PC-3 (cell line): ENCODE results near the gene RNF123. TPM values are rescaled to one million over a fixed set of nuclear protein-coding genes. Genes with fewer than 3 reads are reported as not detected.
A peak's percentile ranks its signal among the peaks of the same experiment; 100 is the strongest.
"Not testable (repeated sequence)": the region's sequence is repeated elsewhere in the genome, so short reads cannot be mapped to it uniquely, and the experiment has no call there.

Source experiments
- ATAC-seq: fragments of 200-7000 bp; cut with Tn5 transposase; 2 replicates; pipeline ENCODE4 v1.9.1; 2020; ENCODE audit warnings: mild to moderate bottlenecking, moderate library complexity
- BruUV-seq: library from RNA; stranded (reverse); fragments of 400-500 nt; replicated peaks from 2 replicates; lab custom pipeline; 2021; lab: Mats Ljungman, UMichigan
- CTCF ChIA-PET: fragments of 300-600 bp; sonication (Branson Sonifier 250); formaldehyde crosslinking; loops from one replicate; lab custom pipeline; 2022; ENCODE audit warnings: antibody characterized with exemption; lab: Charles Lee
- POLR2A ChIA-PET: fragments of 300-600 bp; sonication (Branson Sonifier 250); formaldehyde crosslinking; loops from one replicate; lab custom pipeline; 2022; ENCODE audit warnings: antibody characterized with exemption; ENCODE audit not compliant: unreplicated experiment; lab: Charles Lee
- DNase-seq: peaks from one replicate; pipeline ENCODE4 v3.0.0-alpha.2; 2015
- H2AFZ ChIP-seq: fragments of 300-600 bp; sonication (generic); 2 replicates; pipeline ENCODE4 v1.6.0; 2016; ENCODE audit warnings: antibody characterized with exemption, low read length
- H3F3A ChIP-seq: fragments of 300-600 bp; sonication (generic); one replicate; pipeline ENCODE4 v1.6.0; 2017; ENCODE audit warnings: antibody characterized with exemption, low read length, control low read depth, mild to moderate bottlenecking; ENCODE audit not compliant: unreplicated experiment
- H3K27ac ChIP-seq: fragments of 300-600 bp; sonication (generic); 2 replicates; pipeline ENCODE4 v1.5.1; 2016; ENCODE audit warnings: mild to moderate bottlenecking, low read length
- H3K27me3 ChIP-seq: fragments of 300-600 bp; sonication (generic); 2 replicates; pipeline ENCODE4 v1.6.1; 2016; ENCODE audit warnings: low read length, mixed read lengths
- H3K36me3 ChIP-seq: fragments of 300-600 bp; sonication (generic); 2 replicates; pipeline ENCODE4 v1.6.1; 2016; ENCODE audit warnings: low read depth, mixed run types, low read length, mixed read lengths
- H3K4me1 ChIP-seq: fragments of 300-600 bp; sonication (generic); 2 replicates; pipeline ENCODE4 v1.5.1; 2016; ENCODE audit warnings: low read length; ENCODE audit not compliant: insufficient read depth
- H3K4me2 ChIP-seq: fragments of 300-600 bp; sonication (generic); 2 replicates; pipeline ENCODE4 v1.6.0; 2016; ENCODE audit warnings: low read length
- H3K4me3 ChIP-seq: fragments of 300-600 bp; sonication (generic); 2 replicates; pipeline ENCODE4 v1.5.1; 2016; ENCODE audit warnings: mild to moderate bottlenecking, low read length, mixed read lengths
- H3K79me2 ChIP-seq: fragments of 300-600 bp; sonication (generic); 2 replicates; pipeline ENCODE4 v1.6.1; 2017; ENCODE audit warnings: low read length, mixed read lengths
- H3K9ac ChIP-seq: fragments of 300-600 bp; sonication (generic); 2 replicates; pipeline ENCODE4 v1.6.0; 2016; ENCODE audit warnings: mild to moderate bottlenecking, low read length
- H3K9me2 ChIP-seq: fragments of 300-600 bp; sonication (generic); replicated peaks from 2 replicates; pipeline ENCODE4 v1.6.1; 2016; ENCODE audit warnings: mixed run types, low read length, mixed read lengths
- H3K9me3 ChIP-seq: fragments of 300-600 bp; sonication (generic); 2 replicates; pipeline ENCODE4 v1.6.1; 2016; ENCODE audit warnings: low read length, mixed read lengths
- H4K20me1 ChIP-seq: fragments of 300-600 bp; sonication (generic); 2 replicates; pipeline ENCODE4 v1.6.1; 2016; ENCODE audit warnings: low read length, mixed read lengths
- CTCF ChIP-seq: fragments of 300-600 bp; sonication (generic); conservative IDR thresholded peaks from 2 replicates; pipeline ENCODE4 v1.5.1; 2017; ENCODE audit warnings: antibody characterized with exemption, low read depth, mild to moderate bottlenecking, low read length
- EZH2 ChIP-seq: fragments of 300-600 bp; sonication (generic); IDR thresholded peaks from one replicate; pipeline ENCODE4 v1.6.1; 2017; ENCODE audit warnings: antibody characterized with exemption, mild to moderate bottlenecking, low read length; ENCODE audit not compliant: unreplicated experiment
- EZH2phosphoT487 ChIP-seq: fragments of 300-600 bp; sonication (generic); IDR thresholded peaks from 2 replicates; pipeline ENCODE4 v1.6.1; 2018; ENCODE audit warnings: mild to moderate bottlenecking, antibody characterized with exemption, low read length, borderline replicate concordance
- intact Hi-C: fragments of 100-400 bp; cut with micrococcal nuclease; formaldehyde crosslinking; loops from 2 replicates; pipeline ENCODE4 v1.9.0; 2023
- total RNA-seq: library from RNA; depleted of rRNA; stranded (reverse); fragments of >200 nt; gene quantifications from 2 replicates; pipeline ENCODE4 v1.2.3, GENCODE V29; 2014

RNF123 gene
- total RNA-seq, 1 experiment from 2014 or later: 38.6 TPM

- no peaks in the 10 kb centered on the region for H3K27me3 ChIP-seq
- no peaks in the 10 kb centered on the region for H3K4me1 ChIP-seq
- no peak for DNase-seq
- ChIA-PET CTCF (no interaction called here), POLR2A (no interaction called here)
- no peaks in the 10 kb centered on the region for H3K9me3 ChIP-seq
- H3K36me3 ChIP-seq: peaks cover 39% of the 10 kb centered on the region; the same call in 1 of the 2 replicates
- intact Hi-C loops: no loop called here
- TF ChIP-seq EZH2phosphoT487: no peak
- no peak for TF ChIP-seq EZH2
- TF ChIP-seq CTCF: no peak
- H3K79me2 ChIP-seq: no peaks in the 10 kb centered on the region
- TSS peak; percentile 9 for BruUV-seq
- H3K27ac ChIP-seq: no peak overlapping the region
- no peak overlapping the region for H3K4me3 ChIP-seq
- no peaks in the 10 kb centered on the region for H4K20me1 ChIP-seq
- H3F3A ChIP-seq: no peaks in the 10 kb centered on the region
- H3K4me2 ChIP-seq: no peak overlapping the region
- no peak for ATAC-seq
- no peaks in the 10 kb centered on the region for H3K9me2 ChIP-seq
- no peak overlapping the region for H3K9ac ChIP-seq
- no peak overlapping the region for H2AFZ ChIP-seq
Measured at GRCh38 chr3:49683162-49683561, 6.2 kb upstream of the RNF123 start.

- H3K27ac ChIP-seq, ATAC-seq, H3K9ac ChIP-seq, H3K4me3 ChIP-seq, POLR2A ChIA-PET, H3K27me3 ChIP-seq, H3K4me2 ChIP-seq, H3F3A ChIP-seq, intact Hi-C loops, H3K9me2 ChIP-seq, H2AFZ ChIP-seq, DNase-seq, H3K4me1 ChIP-seq, CTCF ChIA-PET, H3K9me3 ChIP-seq, H3K79me2 ChIP-seq, H4K20me1 ChIP-seq, BruUV-seq: not testable (repeated sequence)
- peaks cover 31% of the 10 kb centered on the region; the same call in 1 of the 2 replicates for H3K36me3 ChIP-seq
Measured at GRCh38 chr3:49684453-49684852, 4.9 kb upstream of the RNF123 start.

- DNase-seq, ATAC-seq, H3F3A ChIP-seq, H3K4me2 ChIP-seq, H3K27me3 ChIP-seq, H4K20me1 ChIP-seq, H3K9me2 ChIP-seq, H3K79me2 ChIP-seq, CTCF ChIA-PET, H3K9ac ChIP-seq, POLR2A ChIA-PET, H2AFZ ChIP-seq, H3K4me3 ChIP-seq, H3K4me1 ChIP-seq, intact Hi-C loops, H3K27ac ChIP-seq, H3K9me3 ChIP-seq, BruUV-seq: not testable (repeated sequence)
- peaks cover 25% of the 10 kb centered on the region; the same call in 1 of the 2 replicates for H3K36me3 ChIP-seq
Measured at GRCh38 chr3:49685103-49685502, 4.3 kb upstream of the RNF123 start.

- H3K9ac ChIP-seq, H2AFZ ChIP-seq, ATAC-seq, BruUV-seq, H3K9me2 ChIP-seq, H3K4me3 ChIP-seq, H3K27me3 ChIP-seq, H3F3A ChIP-seq, H3K4me2 ChIP-seq, H4K20me1 ChIP-seq, H3K4me1 ChIP-seq, H3K9me3 ChIP-seq, H3K27ac ChIP-seq, POLR2A ChIA-PET, CTCF ChIA-PET, intact Hi-C loops, DNase-seq: not testable (repeated sequence)
- Histone ChIP-seq H3K36me3 (peaks cover 23% of the 10 kb centered on the region; the same call in 1 of the 2 replicates), H3K79me2 (peaks cover 14% of the 10 kb centered on the region)
Measured at GRCh38 chr3:49685846-49686245, 3.5 kb upstream of the RNF123 start.

- intact Hi-C loops, H3K27me3 ChIP-seq, H3K9me2 ChIP-seq, H3K9ac ChIP-seq, POLR2A ChIA-PET, BruUV-seq, H2AFZ ChIP-seq, H3K4me1 ChIP-seq, DNase-seq, H3K4me2 ChIP-seq, H4K20me1 ChIP-seq, H3K27ac ChIP-seq, H3F3A ChIP-seq, ATAC-seq, H3K9me3 ChIP-seq, H3K4me3 ChIP-seq, CTCF ChIA-PET: not testable (repeated sequence)
- peaks cover 18% of the 10 kb centered on the region; the same call in 1 of the 2 replicates for H3K36me3 ChIP-seq
- peaks cover 18% of the 10 kb centered on the region for H3K79me2 ChIP-seq
Measured at GRCh38 chr3:49686346-49686745, 3.0 kb upstream of the RNF123 start.

- H3F3A ChIP-seq, H2AFZ ChIP-seq, H4K20me1 ChIP-seq, H3K9me3 ChIP-seq, CTCF ChIA-PET, BruUV-seq, H3K4me2 ChIP-seq, POLR2A ChIA-PET, H3K4me1 ChIP-seq, ATAC-seq, H3K27ac ChIP-seq, H3K4me3 ChIP-seq, intact Hi-C loops, DNase-seq, H3K9ac ChIP-seq, H3K9me2 ChIP-seq, H3K27me3 ChIP-seq: not testable (repeated sequence)
- H3K79me2 ChIP-seq: peaks cover 20% of the 10 kb centered on the region
- peaks cover 13% of the 10 kb centered on the region; the same call in 1 of the 2 replicates for H3K36me3 ChIP-seq
Measured at GRCh38 chr3:49686769-49687423, 2.5 kb upstream of the RNF123 start.
